HG02938 (cell line): ENCODE measurements around the gene HDLBP.

Experiments used
- ATAC-seq: cut with Tn5 transposase; IDR thresholded peaks from one replicate; pipeline ENCODE4 v1.9.1; 2021; ENCODE audit warnings: mild to moderate bottlenecking, moderate library complexity; ENCODE audit not compliant: unreplicated experiment

HDLBP gene, protein sequence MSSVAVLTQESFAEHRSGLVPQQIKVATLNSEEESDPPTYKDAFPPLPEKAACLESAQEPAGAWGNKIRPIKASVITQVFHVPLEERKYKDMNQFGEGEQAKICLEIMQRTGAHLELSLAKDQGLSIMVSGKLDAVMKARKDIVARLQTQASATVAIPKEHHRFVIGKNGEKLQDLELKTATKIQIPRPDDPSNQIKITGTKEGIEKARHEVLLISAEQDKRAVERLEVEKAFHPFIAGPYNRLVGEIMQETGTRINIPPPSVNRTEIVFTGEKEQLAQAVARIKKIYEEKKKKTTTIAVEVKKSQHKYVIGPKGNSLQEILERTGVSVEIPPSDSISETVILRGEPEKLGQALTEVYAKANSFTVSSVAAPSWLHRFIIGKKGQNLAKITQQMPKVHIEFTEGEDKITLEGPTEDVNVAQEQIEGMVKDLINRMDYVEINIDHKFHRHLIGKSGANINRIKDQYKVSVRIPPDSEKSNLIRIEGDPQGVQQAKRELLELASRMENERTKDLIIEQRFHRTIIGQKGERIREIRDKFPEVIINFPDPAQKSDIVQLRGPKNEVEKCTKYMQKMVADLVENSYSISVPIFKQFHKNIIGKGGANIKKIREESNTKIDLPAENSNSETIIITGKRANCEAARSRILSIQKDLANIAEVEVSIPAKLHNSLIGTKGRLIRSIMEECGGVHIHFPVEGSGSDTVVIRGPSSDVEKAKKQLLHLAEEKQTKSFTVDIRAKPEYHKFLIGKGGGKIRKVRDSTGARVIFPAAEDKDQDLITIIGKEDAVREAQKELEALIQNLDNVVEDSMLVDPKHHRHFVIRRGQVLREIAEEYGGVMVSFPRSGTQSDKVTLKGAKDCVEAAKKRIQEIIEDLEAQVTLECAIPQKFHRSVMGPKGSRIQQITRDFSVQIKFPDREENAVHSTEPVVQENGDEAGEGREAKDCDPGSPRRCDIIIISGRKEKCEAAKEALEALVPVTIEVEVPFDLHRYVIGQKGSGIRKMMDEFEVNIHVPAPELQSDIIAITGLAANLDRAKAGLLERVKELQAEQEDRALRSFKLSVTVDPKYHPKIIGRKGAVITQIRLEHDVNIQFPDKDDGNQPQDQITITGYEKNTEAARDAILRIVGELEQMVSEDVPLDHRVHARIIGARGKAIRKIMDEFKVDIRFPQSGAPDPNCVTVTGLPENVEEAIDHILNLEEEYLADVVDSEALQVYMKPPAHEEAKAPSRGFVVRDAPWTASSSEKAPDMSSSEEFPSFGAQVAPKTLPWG (N-terminal part only)

DNA sequence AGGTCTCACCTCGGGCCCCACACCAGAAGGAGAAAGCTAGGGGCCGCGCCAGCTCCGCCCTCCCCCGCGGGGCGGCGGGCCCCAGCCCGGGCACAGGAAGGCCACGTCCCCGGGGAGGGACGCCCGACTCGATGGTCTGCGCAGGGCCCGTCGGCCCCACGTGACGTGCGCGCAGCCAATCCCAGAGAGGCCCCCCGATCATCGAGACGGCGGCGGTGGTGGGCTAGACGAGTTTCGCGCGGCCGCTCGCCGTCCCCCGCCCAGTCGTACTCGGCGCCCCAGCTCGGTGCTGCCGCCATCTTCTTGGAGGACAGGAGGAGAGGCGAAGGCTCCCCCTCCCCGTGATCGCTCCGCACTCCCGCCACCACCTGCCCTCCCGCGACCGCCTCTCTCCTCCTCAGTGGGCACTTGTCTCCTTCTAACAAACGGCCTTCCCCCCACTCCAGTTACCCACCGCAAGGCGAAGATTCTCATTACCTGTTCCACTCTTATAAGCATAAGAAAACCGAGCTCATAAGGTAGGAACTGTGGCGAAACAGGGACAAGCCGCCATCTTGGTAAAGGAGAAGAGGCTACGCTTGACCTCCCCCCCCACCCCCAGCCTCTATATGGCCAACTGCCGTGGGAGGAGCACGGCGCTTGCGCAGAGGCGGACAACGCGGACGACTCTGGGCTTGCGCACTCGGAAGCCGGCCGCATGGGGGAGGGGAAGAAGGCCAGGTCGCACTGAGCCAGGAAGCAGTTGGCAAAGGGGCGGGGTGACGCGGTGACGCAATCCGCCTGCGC is at the start of gene HDLBP:
Gene HDLBP, minus strand, starts transcription at position 580 of the 786 bp plus-strand sequence. CDS start 48,803 bp downstream, outside the sequence.
- peak; percentile 58 for ATAC-seq

DNA sequence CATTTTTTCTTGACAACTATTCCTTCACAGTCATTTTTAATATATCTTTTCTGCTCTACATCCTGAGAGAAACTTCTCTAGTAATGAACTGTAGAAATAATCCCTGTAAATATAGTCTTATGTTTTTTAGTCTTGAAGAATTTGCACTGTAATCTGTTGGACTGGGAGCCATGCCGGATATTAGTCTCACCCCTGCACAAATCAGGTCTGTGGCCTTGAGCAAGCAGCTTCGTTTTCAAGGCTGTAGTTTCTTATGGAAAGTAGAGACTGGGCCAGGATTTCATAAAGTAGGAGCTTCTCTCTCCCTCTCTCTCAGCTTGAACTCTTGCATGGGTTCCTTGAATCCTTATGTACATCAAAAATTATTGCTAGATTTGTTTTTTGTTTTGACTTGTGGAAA is 49.3 kb upstream of the HDLBP start:
- ATAC-seq = no peak

DNA sequence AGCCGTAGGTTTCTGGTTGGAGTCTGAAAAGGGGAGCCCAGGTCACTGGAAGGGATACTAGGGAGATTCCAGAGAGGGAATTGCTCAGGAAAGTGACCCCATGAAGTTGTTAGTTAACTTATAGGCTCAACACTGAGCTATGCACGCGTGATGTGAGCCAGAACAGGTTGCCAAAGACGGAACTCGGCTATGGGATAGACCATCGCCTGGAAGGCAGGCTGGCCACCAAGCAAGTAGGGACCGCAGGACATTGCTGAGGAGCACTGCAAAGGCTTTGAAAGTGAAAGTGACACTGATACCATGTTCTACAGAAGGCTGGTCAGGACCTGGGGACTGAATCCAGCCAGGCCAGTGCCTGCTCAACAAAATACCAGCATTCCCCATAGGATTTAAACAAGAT is 48.0 kb upstream of the HDLBP start:
- no peak for ATAC-seq

DNA sequence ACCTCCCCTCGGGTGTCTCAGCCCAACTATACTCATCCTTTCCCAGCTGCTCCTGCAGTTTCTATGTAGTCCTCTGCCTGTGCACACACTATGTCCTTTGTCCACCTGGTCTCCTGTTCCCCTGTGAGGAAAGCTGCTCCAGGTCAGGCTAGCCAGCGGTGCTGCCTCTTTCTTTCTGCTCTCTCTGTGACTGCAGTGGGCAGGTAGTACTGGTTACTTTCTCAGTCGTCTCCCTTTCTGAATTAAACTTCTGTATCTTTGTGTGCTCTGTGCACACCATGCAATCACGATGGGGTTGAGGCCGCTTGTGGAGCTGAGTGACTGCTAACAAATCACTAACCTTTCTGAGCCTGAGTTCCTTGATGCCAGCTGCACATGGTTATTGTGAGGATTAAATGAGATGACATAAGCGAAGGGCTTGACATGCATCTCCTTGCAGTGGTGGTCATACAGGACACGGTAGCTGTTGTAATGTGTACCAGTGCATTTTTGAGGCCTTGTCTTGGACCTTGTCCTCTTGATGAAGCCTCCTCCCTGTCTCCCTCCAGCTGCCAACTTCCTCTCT is 44.1 kb upstream of the HDLBP start:
- no peak for ATAC-seq

DNA sequence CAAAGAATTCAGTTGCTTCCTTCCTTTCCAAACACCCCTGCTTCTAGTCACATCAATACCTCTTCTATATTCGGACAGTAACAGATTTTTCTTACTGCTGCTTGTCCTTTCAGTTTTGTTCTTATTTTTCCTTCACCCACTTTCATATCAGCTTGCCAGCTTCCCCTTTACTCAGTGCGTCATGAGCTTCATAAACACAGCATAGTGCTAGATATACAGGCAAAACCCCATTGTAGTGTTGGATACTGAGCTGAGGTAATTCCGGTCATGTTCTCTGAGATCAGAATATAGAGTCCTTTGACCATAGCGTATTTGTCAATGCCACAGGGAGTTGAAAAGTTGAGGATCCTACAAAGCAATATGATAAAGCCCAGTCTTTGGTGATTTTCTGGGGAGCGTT is 43.0 kb upstream of the HDLBP start:
- ATAC-seq = peak; percentile 42

DNA sequence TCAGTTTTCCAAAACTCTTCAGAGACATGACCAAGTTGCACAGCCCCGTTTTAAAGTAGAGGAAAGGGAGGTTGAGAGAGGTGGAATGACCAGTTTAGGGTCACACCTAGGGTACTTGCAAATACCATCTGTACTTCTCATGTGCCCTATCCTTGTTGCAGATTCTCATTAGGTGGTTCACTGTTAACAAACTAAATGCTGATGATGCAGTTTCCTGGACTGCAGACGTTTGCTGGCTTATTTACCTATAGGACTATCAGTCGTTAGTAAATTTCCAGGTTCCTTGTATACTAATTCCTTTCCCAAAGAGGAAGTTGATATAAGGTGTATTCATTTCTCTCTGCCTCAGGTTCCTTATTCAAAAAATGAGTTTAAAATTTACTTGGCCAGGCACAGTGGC is 42.1 kb upstream of the HDLBP start:
- ATAC-seq = no peak

DNA sequence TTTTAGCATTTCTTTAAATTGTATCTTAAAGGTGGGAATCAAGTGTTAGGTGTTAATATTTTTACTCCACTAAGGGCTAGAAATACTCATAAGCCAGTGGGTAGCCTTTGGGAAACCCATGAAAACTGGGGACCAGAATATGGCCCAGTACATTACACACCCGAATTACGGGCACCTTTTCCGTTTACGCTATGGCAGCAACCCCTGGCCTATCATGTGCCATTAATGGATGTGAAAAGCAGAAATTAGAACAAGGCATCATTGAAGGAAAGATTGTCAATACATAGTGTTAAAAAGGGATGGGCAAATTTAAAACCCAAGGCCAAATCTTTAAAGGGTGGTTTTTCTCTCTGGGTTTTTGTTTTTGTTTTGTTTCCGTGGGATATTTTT is 41.4 kb upstream of the HDLBP start:
- ATAC-seq = no peak

DNA sequence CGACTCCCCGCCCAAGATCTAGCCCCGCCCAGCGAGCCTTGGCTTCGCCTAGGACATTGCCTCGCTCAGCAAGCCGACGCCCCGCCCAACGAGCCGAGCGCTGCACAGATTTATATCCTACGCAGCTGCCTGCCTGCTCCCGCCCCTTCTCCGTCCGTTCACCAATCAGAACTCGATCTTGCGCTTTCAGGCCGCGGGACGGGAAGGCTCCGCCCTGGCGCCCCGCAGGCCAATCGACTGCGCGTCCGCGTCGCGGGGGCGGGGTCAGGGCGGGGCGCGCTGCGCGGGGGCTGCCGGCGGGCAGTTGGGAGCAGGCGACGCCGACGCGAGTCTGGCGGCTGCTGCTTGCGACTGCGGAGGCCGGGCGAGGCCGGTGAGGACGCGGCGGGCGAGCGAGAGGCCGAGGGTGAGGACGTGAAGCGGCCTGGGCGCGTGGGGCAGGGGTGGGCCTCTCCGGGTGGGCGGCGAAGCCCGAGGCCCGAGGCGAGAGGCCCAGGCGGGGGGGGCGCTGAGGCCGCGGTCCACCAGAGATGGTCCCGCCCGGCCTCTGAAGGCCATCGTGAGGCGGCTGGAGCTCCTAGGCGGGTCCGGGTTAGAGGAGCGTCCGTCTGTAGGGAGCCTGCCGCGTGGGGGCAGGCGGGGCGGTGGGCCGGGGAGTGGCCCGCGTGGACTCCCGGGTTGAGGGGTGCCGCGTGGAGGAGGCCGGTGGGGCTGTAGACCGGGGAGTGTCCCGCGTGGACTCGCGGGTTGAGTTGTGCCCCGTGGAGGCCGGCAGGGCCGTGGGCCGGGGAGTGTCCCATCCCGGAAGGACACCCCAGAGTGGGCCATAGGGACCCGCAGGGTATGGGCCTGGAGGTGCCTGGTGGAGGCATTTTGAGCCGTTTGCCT is 40.8 kb upstream of the HDLBP start, which contains the start of gene FARP2:
Gene FARP2, plus strand, starts transcription at position 303 of the 888 bp plus-strand sequence. CDS start 16,823 bp downstream, outside the sequence.
- ATAC-seq = peak; percentile 70

DNA sequence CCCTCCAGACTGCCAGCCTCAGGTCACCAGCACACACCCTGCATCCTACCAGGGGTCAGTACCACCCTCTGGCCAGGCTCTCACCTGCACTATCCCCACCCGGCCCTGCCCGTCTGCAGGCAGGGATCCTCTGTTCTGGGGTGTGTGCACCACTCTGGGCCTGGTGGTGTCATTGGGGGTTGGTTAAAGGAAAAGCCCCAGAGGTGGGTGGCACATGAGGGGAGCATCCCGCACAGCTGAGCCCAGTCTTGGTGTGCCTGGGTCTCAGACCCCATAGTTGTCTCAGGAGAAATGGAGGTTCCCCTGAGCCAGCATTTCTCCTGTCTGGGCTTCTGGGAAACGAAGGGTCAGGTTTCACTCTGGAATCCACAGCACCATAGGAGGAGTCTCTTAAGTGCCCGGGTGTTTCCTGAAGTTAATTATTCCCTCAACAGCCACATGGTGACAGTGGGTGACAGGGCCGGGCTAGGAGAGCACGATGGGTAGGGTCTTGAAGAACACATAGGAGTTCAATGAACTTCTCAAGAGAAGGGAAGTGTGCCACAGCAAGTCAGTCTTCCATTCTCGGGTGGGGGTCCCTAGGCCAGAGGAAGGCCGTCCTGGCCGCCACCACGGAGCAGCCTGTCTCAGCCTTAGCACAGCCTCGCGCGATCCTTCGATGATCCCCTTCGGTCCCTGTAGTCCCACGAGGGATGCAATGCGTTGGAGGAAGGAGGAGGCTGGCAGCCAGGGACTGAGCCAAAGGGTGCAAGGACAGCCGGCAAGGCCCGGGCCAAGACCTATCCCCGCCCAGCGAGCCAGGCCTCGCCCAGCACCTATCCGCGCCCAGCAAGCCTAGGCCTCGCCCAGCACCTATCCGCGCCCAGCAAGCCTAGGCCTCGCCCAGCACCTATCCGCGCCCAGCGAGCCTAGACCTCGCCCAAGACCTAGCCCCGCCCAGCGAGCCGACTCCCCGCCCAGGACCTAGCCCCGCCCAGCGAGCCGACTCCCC is 39.5 kb upstream of the HDLBP start:
- no peak for ATAC-seq

DNA sequence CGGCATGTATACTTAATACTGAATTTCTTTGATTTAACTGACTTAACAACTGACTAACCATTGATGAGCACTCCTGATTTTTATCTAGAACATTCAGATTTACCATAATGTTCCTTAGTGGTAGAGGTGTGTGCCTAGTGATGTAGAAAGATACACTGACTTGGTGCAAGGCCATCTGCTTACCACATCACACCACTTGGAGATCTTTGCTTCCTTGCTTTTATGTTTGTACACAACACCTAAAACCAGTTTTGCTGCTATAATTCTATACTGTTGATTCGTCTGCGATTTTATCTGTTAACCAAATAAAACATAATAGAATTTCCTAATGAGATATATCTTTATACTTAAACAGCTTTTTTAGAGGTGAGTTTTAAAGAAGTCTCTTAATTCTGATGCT is 36.8 kb upstream of the HDLBP start:
- ATAC-seq = no peak

DNA sequence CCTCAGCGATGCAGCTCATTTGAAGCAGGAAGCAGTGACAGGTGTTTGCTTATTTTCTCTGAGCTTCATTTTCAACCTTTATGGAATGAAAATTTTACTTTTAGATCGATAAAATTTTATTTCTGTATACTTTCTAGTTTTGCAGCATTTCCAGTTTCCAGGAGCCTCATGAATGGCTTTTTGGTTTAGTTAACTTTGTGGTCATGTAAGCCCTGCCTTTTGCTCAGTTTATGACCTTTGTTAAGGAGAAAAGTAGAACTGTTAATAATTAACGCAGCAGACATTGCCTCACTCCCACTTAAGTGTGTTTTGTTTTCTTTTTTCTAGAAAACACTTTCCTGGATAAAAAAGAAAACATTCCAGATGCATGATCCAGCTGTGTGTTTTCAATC is 36.2 kb upstream of the HDLBP start:
- no peak for ATAC-seq

DNA sequence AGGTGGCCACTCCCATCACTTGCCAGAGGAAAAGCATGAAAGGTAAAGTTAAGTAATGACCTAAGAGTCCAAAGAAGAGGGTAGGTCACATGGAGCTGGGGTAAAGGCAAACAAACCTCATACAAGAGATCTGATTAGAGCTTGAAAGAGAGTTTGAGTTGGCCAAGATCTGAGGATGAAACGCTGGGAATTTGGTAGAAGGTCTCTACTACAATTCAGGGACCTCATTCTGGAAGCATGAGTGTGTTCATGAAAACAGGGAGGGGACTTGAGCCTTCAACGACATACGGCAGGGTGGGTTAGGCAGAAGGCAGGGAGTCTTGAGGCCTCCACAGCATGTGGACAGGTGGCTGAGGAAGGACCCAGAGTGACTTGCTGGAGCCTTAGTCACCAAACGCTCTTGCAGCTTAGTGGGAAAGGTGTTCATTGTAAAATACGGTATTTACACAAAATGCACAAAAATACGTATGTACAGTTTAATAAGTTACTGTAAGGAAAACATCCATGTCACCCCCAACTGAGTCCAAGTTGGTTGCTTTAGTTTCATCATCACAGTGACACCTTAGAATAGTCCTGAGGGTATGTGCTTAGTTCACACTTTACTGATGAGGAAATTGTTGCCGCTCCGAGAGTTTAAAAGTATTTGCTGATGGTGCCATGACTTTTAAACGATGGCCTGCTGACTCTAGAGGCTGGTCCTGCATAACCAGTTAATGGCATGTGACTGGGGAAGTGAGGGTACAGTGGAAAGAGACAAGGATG is 35.6 kb upstream of the HDLBP start:
- ATAC-seq = no peak

DNA sequence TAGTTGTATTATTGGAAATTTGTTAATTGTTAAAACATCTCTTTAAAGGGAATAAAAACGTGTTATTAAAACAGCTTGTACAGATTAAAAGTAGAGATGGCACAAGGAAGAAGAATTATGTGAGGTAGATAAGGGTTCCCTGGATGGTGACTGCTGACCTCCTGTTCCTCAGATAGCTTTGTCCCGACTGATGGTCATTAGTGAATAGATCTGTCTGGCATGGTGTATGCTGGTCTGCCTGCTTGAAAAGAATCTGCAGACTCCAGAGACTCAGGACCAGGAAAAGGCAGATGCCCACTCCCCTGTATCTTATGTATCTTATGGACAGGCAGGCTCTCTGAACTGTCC is 35.0 kb upstream of the HDLBP start:
- ATAC-seq = no peak

DNA sequence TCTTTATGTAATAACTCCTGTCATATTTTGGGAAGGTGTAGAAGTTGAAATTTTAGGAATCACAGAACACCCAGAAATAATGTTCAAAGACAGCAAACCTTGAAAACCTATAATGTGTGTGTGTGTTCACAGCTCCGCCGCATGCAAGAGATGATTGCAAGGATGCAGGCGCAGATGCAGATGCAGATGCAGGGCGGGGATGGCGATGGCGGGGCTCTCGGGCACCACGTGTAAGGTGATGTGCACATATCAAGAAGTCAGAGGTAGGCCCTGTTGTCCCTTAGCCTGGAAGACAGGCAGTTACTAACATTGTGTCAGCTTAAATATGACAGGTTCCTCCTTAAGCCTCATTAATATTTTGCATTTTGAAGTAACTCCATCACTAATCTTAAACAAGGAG is 34.5 kb upstream of the HDLBP start:
- no peak for ATAC-seq

DNA sequence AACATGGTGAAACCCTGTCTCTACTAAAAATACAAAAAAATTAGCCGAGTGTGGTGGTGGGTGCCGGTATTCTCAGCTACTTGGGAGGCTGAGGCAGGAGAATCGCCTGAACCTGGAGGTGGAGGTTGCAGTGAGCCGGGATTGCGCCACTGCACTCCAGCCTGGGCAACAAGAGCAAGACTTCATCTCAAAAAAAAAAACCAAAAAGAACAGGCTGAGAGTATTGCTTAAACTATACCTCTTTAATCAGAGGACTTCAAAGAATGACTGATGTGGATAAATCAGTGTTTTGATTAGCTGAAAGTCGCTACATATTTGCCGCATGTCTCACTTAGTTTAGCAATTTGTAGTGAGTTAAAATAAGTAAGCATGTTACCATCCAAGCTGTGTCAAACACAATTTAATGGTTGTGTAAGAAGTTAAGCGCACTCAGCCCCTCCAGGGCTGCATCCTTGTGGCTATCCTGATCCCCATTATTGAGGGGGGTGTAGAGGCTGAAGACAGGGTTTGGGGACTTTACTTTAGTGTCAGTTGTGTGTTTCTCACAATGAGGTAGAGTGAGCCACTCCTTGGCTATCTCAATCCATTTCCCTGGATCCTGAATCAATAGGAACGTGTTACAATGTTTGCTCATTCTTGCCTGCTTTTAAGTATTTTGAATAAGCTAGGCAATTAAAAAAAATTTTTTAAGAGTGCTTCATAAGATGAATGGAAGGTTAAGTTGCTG is 29.6 kb upstream of the HDLBP start:
- ATAC-seq = no peak

DNA sequence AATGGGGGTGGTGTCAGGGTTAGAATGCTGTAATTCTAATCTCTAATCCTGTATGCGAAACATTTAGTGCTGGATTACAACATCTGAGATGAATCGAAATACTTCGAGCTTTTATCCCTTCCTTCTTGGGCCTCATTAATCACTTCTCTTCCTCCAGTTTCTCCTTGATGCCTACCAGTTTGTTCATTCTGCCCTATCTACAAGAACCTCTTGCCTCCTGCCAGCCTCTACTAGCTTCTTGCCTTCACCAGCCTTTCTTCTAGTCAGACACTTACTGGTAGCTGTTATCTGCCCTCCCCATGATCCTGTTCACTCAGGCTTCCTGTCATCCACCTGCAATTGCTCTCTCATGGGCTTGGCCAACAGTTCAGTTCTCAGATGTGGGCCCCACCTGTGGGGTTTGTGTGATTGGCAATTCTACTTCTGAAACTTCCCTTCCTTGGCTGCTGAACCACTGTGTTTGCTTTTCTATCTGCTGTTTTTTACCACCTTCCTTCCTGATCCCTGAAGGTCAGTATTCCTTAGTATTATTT is 25.2 kb upstream of the HDLBP start:
- no peak for ATAC-seq
